Ovary (tissue), 9 donors: ENCODE results near the gene MED13. TPM values are rescaled to one million over a fixed set of nuclear protein-coding genes. Genes with fewer than 3 reads are reported as not detected.
A peak's percentile ranks its signal among the peaks of the same experiment; 100 is the strongest.
"Not testable (repeated sequence)": the region's sequence is repeated elsewhere in the genome, so short reads cannot be mapped to it uniquely, and the experiment has no call there.

Experiments used
- DNase-seq, 5 donors: peaks; one replicate each; pipeline ENCODE4 v3.0.0-alpha.2; 2019 to 2020
- H3K27ac ChIP-seq, 2 donors: fragments of 200-600 bp; one replicate each; pipeline versions ENCODE4 v1.5.1 to v1.8.0; 2019 to 2022
- H3K27me3 ChIP-seq: fragments of 200-600 bp; one replicate; pipeline ENCODE4 v1.8.0; 2022
- H3K36me3 ChIP-seq: fragments of 200-600 bp; sonication (generic); one replicate; pipeline ENCODE4 v1.5.1; 2019
- H3K4me1 ChIP-seq: one replicate; pipeline ENCODE4 v1.8.1; 2013; ENCODE audit warnings: mild to moderate bottlenecking, moderate library complexity; ENCODE audit not compliant: insufficient read depth
- H3K4me3 ChIP-seq: fragments of 200-600 bp; sonication (generic); one replicate; pipeline ENCODE4 v1.5.1; 2017
- H3K9me3 ChIP-seq, 2 donors: fragments of 200-600 bp in 1 of 2; sonication (generic) in 1 of 2; one replicate each; pipeline versions ENCODE4 v1.5.1 to v1.8.1; 2013 to 2019; ENCODE audit warnings: mild to moderate bottlenecking in 1 of 2, moderate library complexity in 1 of 2
- CTCF ChIP-seq, 3 donors: fragments of 450-650 bp in 2 of 3; fragments of 200-600 bp in 1 of 3; IDR thresholded peaks; one replicate each; pipeline versions ENCODE4 v1.5.1 to v1.8.0; 2016 to 2022; ENCODE audit warnings: antibody characterized with exemption in 3 of 3, mild to moderate bottlenecking in 1 of 3
- EP300 ChIP-seq: sonication (generic); formaldehyde crosslinking; IDR thresholded peaks from one replicate; pipeline ENCODE4 v1.6.1; 2017; ENCODE audit warnings: antibody characterized with exemption
- POLR2A ChIP-seq: fragments of 450-650 bp; IDR thresholded peaks from one replicate; pipeline ENCODE4 v1.6.1; 2017; ENCODE audit warnings: antibody characterized with exemption, mild to moderate bottlenecking, moderate library complexity
- WGBS, 3 donors: extraction: QIAGEN DNeasy Blood & Tissue Kit in 1 of 3; methylation state at CpG; one replicate each; pipeline versions ENCODE4 v1.1.5 to v1.1.7; 2013 to 2017; 5-methylcytosine and 5-hydroxymethylcytosine counted together
- intact Hi-C, 4 donors: fragments of 100-400 bp; cut with DNase I; formaldehyde crosslinking; loops; one replicate each; pipeline versions ENCODE4 v1.11.0 to v1.15.1; 2022 to 2023
- polyA plus RNA-seq, 2 donors: library from polyadenylated mRNA; stranded (reverse); fragments of 200-250 nt in 1 of 2; fragments of 350-450 nt in 1 of 2; fragmentation: Illumina TruSeq in 1 of 2; extraction: RNeasy Lipid Tissue Mini Kit (QIAGEN cat#74804) in 1 of 2; gene quantifications; one replicate each; pipeline ENCODE4 v1.2.3, GENCODE V29; 2013 to 2014
- total RNA-seq, 7 donors: library from RNA; depleted of rRNA in 2 of 7; stranded (reverse); fragments of >200 nt in 2 of 7; fragmentation: NEBNext Ultra II Directional in 3 of 7; extraction: Animal tissue kit (Norgen Biotek cat#: 25700) in 3 of 7; gene quantifications; one replicate each; pipeline versions ENCODE4 v1.1.0 to v1.2.4, GENCODE V29; 2016 to 2023
- donor health status: DM: no; HTN: no; CAD: no; lungs with moderate emphysema.
- donor health status: DM: no; HTN: no; CAD: no.
- donor health status: Bipolar disorder and iron deficiency.
- donor health status: DM: yes; HTN: yes; CAD: no.
- donor health status: DM: no; HTN: no; CAD: no.
- donor health status: DM: yes; HTN: yes; CAD: no.

Gene MED13
- total and polyA plus RNA-seq, 9 donors, result 10.4 to 85.1 (median 55.8) TPM

GRCh38 chr17:61926826-61927207, 138.3 kb downstream of the MED13 start:
- no peaks in the 10 kb centered on the region for H3K36me3 ChIP-seq
- H3K4me3 ChIP-seq, result peak overlapping the region; percentile 72
- H3K4me1 ChIP-seq, result peaks cover 3% of the 10 kb centered on the region
- peak overlapping the region; percentile 79 to 86 for H3K27ac ChIP-seq
- no peak for TF ChIP-seq EP300
- intact Hi-C loops, result loop anchor here in 1 of 4 donors (10.0 kb wide), 1 partner anchor 512 kb away; no protein-coding TSS in a partner anchor
- no peaks in the 10 kb centered on the region for H3K27me3 ChIP-seq
- WGBS, 3 donors, result 1 to 3% (median 2%) methylated on average over 4 of the region's 4 CpGs
- H3K9me3 ChIP-seq, result no peaks in the 10 kb centered on the region
- DNase-seq, result no peak

GRCh38 chr17:61915162-61915561, 149.9 kb downstream of the MED13 start:
- H3K9me3 ChIP-seq, H3K4me3 ChIP-seq, intact Hi-C loops, H3K27ac ChIP-seq, DNase-seq, H3K36me3 ChIP-seq, H3K27me3 ChIP-seq, H3K4me1 ChIP-seq: not testable (repeated sequence)
- 94 to 98% (median 97%) methylated on average over 15 of the region's 15 CpGs for WGBS, 3 donors

GRCh38 chr17:61908292-61909037, 156.6 kb downstream of the MED13 start:
- intact Hi-C loops, result no loop called here
- Histone ChIP-seq H3K4me1 (no peaks in the 10 kb centered on the region), H3K27ac (no peak overlapping the region), H3K27me3 (no peaks in the 10 kb centered on the region), H3K36me3 (no peaks in the 10 kb centered on the region), H3K9me3 (no peaks in the 10 kb centered on the region), H3K4me3 (no peak overlapping the region)
- TF ChIP-seq POLR2A (no peak), EP300 (no peak)
- WGBS, 3 donors, result 92 to 97% (median 97%) methylated on average over 7 of the region's 7 CpGs
- no peak for DNase-seq

- intact Hi-C loops, result no loop called here
- no peaks in the 10 kb centered on the region for H3K9me3 ChIP-seq
- H3K4me1 ChIP-seq, result no peaks in the 10 kb centered on the region
- TF ChIP-seq EP300, result no peak
- TF ChIP-seq POLR2A, result no peak
- TF ChIP-seq CTCF (IDR thresholded peaks at IDR 0.05), result no peak
- H3K4me3 ChIP-seq, result no peak overlapping the region
- no peaks in the 10 kb centered on the region for H3K36me3 ChIP-seq
- WGBS, 3 donors, result 90 to 98% (median 95%) methylated on average over 5 of the region's 5 CpGs
- no peak for DNase-seq
- H3K27ac ChIP-seq, result no peak overlapping the region
- H3K27me3 ChIP-seq, result no peaks in the 10 kb centered on the region
Measured at GRCh38 chr17:61907361-61907760, 157.7 kb downstream of the MED13 start.

GRCh38 chr17:61904094-61904710, 160.9 kb downstream of the MED13 start:
- H3K4me1 ChIP-seq, result no peaks in the 10 kb centered on the region
- H3K27ac ChIP-seq, result no peak overlapping the region
- intact Hi-C loops, result no loop called here
- no peak overlapping the region for H3K4me3 ChIP-seq
- 82 to 87% (median 86%) methylated on average over 5 of the region's 5 CpGs for WGBS, 3 donors
- no peaks in the 10 kb centered on the region for H3K27me3 ChIP-seq
- H3K36me3 ChIP-seq, result no peaks in the 10 kb centered on the region
- H3K9me3 ChIP-seq, result no peaks in the 10 kb centered on the region
- TF ChIP-seq CTCF (IDR thresholded peaks at IDR 0.05), result no peak
- no peak for TF ChIP-seq POLR2A
- TF ChIP-seq EP300, result no peak
- peak in 1 of 5 donors; percentile 11 for DNase-seq

GRCh38 chr17:61903251-61903650, 161.8 kb downstream of the MED13 start:
- no peaks in the 10 kb centered on the region for H3K27me3 ChIP-seq
- no peak overlapping the region for H3K4me3 ChIP-seq
- no peak overlapping the region for H3K27ac ChIP-seq
- no peak for DNase-seq
- TF ChIP-seq CTCF (IDR thresholded peaks at IDR 0.05) (no peak), POLR2A (no peak), EP300 (no peak)
- WGBS, 3 donors, result 97 to 99% (median 98%) methylated on average over 3 of the region's 3 CpGs
- intact Hi-C loops, result no loop called here
- H3K9me3 ChIP-seq, result no peaks in the 10 kb centered on the region
- H3K4me1 ChIP-seq, result no peaks in the 10 kb centered on the region
- no peaks in the 10 kb centered on the region for H3K36me3 ChIP-seq
